ENCODE data around the gene POLK. TPM values are rescaled to one million over a fixed set of nuclear protein-coding genes. Genes with fewer than 3 reads are reported as not detected.
"Not testable (repeated sequence)": the region's sequence is repeated elsewhere in the genome, so short reads cannot be mapped to it uniquely, and the experiment has no call there.

Gene POLK
- total RNA-seq, 1 donor from 2014 or later: 25.7 TPM

- H3K4me3 ChIP-seq (ENCODE audit: low read depth, low read length): no peak overlapping the region
- no peak for TF ChIP-seq CTCF (conservative IDR thresholded peaks at IDR 0.05; ENCODE audit: low read depth, low read length)
These were observed 17.5 kb downstream of the POLK start for GRCh38 chr5:75529185-75529584.

GRCh38 chr5:75532190-75532589 lies 20.5 kb downstream of the POLK start:
- DNase-seq (ENCODE audit: low read depth): no peak
- no peak for TF ChIP-seq CTCF (conservative IDR thresholded peaks at IDR 0.05; ENCODE audit: low read depth, low read length)
- no peak overlapping the region for H3K4me3 ChIP-seq (ENCODE audit: low read depth, low read length)

More at GRCh38 chr5:75529185-75529584, 17.5 kb downstream of the POLK start:
- no peak for DNase-seq (ENCODE audit: low read depth)

- not testable (repeated sequence) for H3K4me3 ChIP-seq (ENCODE audit: low read depth, low read length); DNase-seq (ENCODE audit: low read depth)
These were observed 22.0 kb downstream of the POLK start for GRCh38 chr5:75533716-75534115.

GRCh38 chr5:75534734-75535133 lies 23.0 kb downstream of the POLK start:
- no peak for DNase-seq (ENCODE audit: low read depth)
- H3K4me3 ChIP-seq (ENCODE audit: low read depth, low read length): no peak overlapping the region
- no peak for TF ChIP-seq CTCF (conservative IDR thresholded peaks at IDR 0.05; ENCODE audit: low read depth, low read length)

- no peak overlapping the region for H3K4me3 ChIP-seq (ENCODE audit: low read depth, low read length)
- no peak for TF ChIP-seq CTCF (conservative IDR thresholded peaks at IDR 0.05; ENCODE audit: low read depth, low read length)
- no peak for DNase-seq (ENCODE audit: low read depth)
These were observed 24.5 kb downstream of the POLK start for GRCh38 chr5:75536147-75536546.

GRCh38 chr5:75536694-75537360 lies 25.1 kb downstream of the POLK start:
- DNase-seq (ENCODE audit: low read depth): no peak
- H3K4me3 ChIP-seq (ENCODE audit: low read depth, low read length): no peak overlapping the region
- no peak for TF ChIP-seq CTCF (conservative IDR thresholded peaks at IDR 0.05; ENCODE audit: low read depth, low read length)

- H3K4me3 ChIP-seq (ENCODE audit: low read depth, low read length): no peak overlapping the region
- TF ChIP-seq CTCF (conservative IDR thresholded peaks at IDR 0.05; ENCODE audit: low read depth, low read length): no peak
- DNase-seq (ENCODE audit: low read depth): no peak
These were observed 26.5 kb downstream of the POLK start for GRCh38 chr5:75538211-75538610.

All from epithelial cell of proximal tubule (primary cell).